ENCODE measurements around the gene KCNC3.

KCNC3 gene

DNA sequence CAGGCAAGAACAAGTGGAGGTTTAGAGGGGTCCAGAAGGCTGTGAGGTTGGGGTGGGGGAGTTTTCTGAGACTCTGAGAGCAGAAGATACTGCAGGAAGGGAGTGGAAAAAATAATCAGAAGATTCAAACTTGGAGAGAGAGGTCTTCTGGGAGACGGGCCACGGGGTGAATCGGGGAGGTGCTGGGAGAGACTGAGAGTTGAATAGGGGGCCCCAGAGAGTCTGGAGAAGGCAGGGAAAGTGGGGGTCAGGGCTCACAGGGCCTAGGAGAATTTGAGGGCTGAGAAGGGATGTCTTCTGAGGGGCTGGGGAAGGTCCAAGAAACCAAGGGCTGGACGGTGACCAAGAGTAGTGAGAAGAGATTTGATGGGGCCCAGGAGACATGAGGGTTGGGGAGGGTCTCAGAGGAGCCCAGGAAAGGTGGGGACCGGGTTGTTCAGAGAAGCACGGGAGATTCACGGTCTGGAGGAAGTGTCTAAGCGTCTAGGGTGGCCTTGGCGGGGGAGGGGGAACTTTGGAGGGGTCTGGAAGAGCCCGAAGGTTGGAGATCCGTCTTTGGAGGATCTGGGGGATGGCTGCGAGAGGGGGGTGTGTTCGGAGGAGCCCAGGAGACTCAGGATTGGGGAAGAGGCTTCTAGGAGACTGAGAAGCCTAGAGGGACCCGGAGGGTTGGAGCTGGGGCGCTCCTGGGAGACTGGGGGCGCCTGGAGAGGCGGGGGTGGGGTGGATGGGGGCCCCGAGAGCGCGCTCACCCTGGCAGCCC lies 1.5 kb downstream of the KCNC3 start:
- no peak for DNase-seq (ENCODE audit: low read depth)

GRCh38 chr19:50327013-50327412 lies 2.2 kb downstream of the KCNC3 start:
- DNase-seq (ENCODE audit: low read depth) = no peak

DNA sequence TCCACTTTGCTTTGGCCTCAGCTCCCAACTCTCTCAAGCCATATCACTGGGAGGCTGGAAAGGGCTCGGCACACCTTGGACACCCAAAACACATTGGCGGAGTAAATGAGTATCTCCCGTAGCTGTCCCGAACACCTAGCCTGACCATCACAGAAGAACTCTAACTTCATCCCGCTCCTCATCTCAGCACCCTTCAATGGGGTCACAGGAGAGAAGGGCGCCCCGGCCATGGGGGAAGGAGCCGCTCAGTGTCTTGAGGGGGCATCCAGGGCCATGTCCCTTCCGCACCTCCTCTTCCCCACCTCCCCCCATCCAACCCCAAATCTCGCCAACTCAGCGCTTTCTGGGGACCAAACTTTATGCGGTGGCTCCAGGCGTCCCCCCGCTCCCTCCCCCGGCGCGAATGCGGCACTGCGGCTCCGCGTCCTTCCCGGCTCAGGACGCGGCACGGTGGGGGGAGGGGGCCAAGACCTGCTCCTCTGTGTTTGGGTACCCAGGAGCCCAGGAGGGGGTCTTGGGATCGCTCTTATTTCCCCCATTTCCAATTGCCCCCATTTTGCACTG lies 3.0 kb downstream of the KCNC3 start:
- no peak for DNase-seq (ENCODE audit: low read depth)

GRCh38 chr19:50325310-50326100 lies 3.7 kb downstream of the KCNC3 start:
- peak; percentile 54 for DNase-seq (ENCODE audit: low read depth)

- no peak for DNase-seq (ENCODE audit: low read depth)
These were observed 4.8 kb downstream of the KCNC3 start for GRCh38 chr19:50324331-50324730.

DNA sequence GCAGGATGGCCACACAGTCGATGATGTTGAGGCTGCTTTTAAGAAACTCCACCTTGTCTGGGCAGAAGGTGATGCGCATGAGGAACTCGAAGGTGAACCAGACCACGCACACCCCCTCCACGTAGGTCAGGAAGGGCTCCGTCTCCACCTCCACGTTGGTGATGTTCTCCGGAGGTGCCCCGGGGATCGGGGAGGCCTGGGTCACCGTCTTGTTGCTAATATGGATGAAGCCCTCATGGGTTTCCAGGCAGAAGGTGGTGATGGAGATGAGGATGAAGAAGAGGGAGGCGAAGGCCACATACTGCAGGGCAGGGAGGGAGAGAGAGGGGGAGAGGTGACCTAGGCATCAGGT lies 5.4 kb downstream of the KCNC3 start:
- no peak for DNase-seq (ENCODE audit: low read depth)

GRCh38 chr19:50322931-50323781 lies 6.0 kb downstream of the KCNC3 start:
- no peak for DNase-seq (ENCODE audit: low read depth)

- DNase-seq (ENCODE audit: low read depth) = no peak
These were observed 6.9 kb downstream of the KCNC3 start for GRCh38 chr19:50322234-50322633.

GRCh38 chr19:50321831-50322230 lies 7.3 kb downstream of the KCNC3 start:
- DNase-seq (ENCODE audit: low read depth) = no peak

- DNase-seq (ENCODE audit: low read depth) = no peak
These were observed 8.6 kb downstream of the KCNC3 start for GRCh38 chr19:50320596-50320995.

DNA sequence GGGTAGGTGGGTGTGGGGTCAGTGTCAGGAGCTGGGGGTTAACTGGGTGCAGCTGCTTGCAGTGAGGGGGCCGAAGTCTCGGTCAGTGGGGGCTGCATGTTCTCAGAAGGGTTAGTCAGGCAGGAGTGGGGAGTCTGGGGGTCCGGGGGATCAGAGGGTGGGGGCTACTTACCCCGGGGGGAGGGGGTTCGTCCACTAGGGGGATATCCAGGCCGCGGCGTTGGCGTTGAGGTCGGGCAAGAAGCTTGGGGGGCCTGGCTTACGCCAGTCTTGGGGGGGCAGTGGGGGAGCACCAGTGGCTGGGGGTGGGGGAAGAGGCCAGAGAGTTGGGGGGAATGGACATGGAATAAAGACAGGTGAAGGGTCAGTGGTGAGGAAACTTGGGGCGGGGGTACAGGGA lies 9.1 kb downstream of the KCNC3 start:
- no peak for DNase-seq (ENCODE audit: low read depth)

- DNase-seq (ENCODE audit: low read depth) = no peak
These were observed 10.0 kb downstream of the KCNC3 start for GRCh38 chr19:50319156-50319555.

- DNase-seq (ENCODE audit: low read depth) = no peak
These were observed 10.7 kb downstream of the KCNC3 start for GRCh38 chr19:50318438-50318837.

- no peak for DNase-seq (ENCODE audit: low read depth)
These were observed 12.1 kb downstream of the KCNC3 start for GRCh38 chr19:50317115-50317514.

DNA sequence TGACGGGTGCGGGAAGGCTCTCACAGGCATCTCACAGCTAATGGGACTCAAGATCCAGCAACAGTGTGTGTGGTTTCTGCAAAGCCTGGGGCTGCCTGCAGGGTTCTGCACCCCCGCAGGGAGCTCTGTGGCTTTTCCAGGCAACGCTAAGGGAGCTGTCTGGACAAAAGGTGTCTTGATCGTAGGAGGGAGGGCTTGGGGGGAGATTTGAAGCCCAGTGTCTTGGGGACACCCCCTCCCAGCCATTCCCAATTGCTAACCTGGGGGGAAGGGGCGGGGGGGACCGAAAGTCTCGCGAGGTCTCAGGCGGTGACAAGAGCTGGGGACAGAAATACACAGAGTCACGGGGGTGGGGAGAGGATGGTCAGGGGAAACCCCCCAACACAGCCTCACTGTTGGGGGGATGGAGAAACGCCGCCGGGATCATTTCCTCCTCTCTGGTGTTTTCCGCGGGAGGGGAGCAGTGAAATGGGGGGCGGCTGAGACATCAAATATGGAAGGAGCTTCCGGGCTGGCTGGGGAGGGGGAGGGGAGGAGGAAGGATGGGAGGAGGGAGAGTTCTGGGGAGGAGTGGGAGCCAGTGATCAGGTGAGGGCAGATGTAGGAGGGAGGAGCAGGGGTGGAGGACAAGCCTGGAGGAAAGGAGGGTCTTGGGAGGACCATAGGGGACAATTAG lies 13.3 kb downstream of the KCNC3 start:
- DNase-seq (ENCODE audit: low read depth) = no peak

GRCh38 chr19:50314724-50315708 lies 14.2 kb downstream of the KCNC3 start:
- DNase-seq (ENCODE audit: low read depth) = no peak

DNA sequence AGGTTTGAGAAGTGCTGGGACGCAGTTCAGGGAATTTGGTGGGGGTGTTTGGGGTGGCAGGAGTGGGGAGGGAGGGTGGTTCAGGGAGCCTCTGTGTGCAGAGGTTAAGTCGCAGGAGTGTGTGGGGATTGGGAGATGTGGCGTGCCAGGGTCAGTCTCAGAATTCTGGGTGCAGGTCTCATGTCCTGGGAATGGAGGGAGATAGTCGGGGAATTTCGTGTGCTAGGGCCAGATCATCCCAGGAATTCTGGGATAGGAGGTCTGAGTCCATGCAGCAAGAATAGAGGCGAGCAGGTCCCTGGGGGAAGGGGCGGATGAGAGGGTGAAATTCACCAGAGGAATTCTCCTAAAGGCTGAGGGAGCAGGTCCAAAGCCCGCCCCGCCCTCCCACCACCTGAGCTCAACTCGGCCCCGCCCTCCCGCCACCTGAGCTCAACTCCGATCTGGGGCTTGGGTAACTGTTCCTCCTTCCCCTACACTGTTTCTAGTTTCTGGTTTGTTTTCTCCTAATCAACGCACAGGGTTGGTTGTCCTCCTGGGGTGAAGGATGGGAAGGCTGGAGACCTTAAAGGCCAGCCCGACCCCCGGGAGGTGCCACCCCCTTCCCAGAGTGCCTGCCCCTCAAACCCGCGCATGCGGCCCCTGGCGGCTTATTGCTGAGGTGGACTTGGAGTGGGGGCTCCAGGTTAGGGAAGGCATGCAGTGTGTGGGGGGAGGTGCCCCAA lies 15.2 kb downstream of the KCNC3 start:
- DNase-seq (ENCODE audit: low read depth) = no peak

DNA sequence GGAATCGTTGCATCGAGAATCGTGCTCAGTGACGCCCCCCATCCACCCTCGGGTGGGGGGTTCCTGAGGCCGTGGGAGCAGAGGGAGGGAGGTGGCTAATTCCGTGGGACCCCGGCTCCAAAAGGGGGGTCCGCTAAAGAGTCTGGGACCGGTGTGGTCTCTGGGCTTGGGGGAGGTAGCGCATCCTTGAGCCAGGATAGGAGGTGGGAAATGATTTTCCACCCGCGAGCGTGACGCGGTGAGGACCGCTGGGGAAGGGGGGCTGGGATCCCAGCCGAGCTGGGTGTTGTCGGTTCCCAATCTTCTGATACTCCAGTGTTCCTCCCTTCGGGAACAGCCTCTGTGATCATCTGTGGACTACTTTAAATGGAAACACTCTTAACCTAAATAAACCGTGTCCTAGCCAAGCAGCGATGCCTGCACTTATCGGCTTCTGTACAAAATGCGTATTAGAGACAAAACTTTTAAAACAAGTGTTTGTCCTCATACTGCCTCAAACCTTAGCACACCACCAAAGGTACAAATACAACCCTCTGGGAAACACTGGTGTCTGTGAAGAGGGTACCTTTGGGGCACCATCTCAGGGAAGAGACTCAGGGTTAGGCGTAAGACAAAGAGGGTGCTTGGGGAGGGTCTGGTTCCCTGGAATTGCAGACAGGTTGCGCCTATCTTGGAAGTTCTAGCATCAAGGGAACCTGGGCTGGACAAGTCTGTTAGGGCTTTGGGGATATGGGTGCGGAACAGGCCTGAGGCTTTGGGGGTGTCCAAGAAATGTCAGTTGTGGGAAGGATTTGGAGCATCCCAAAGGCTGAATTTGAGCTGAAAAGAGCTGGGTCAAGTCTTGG lies 16.0 kb downstream of the KCNC3 start:
- DNase-seq (ENCODE audit: low read depth) = no peak

Measured in CMK (cell line).